H1 (cell line): ENCODE results near the gene USH2A. TPM values are rescaled to one million over a fixed set of nuclear protein-coding genes. Genes with fewer than 3 reads are reported as not detected.

Source experiments
- RXRA ChIP-seq: IDR thresholded peaks from 2 replicates; pipeline ENCODE4 v1.6.1; 2011; ENCODE audit warnings: low read depth, mild to moderate bottlenecking, low read length, moderate library complexity; ENCODE audit not compliant: insufficient read depth
- polyA plus RNA-seq, 7 experiments: library from polyadenylated mRNA; depleted of rRNA in 3 of 7; stranded (reverse) in 5 of 7; unstranded in 2 of 7; fragments of >200 nt in 5 of 7; fragments of 200-250 nt in 2 of 7; gene quantifications; 1 replicate in 5 of 7; 2 replicates in 1 of 7; 4 replicates in 1 of 7; pipeline versions ENCODE4 v1.2.1 to v1.2.3, GENCODE V29; 2011 to 2013; ENCODE audit warnings: missing spikeins in 2 of 7, mixed read lengths in 2 of 7
- total RNA-seq: library from RNA; stranded (reverse); fragmentation: NEBNext Ultra II Directional; extraction: Animal tissue kit (Norgen Biotek cat#: 25700); gene quantifications from 2 replicates; pipeline ENCODE4 v1.2.1, GENCODE V29; 2021

USH2A gene
- total and polyA plus RNA-seq, 2 of the 8 experiments (the other 6 are each of a cell fraction or from before 2014, with no cell fraction given) = 0.02 to 0.17 TPM

- no peak for TF ChIP-seq RXRA
Observed at GRCh38 chr1:216215169-216215568, 208.1 kb downstream of the USH2A start (continued).
